Esophagus muscularis mucosa (tissue), 3 donors: ENCODE measurements around the gene ZNF556.

Experiments
- CTCF ChIP-seq, 3 experiments: fragments of 200-600 bp in 2 of 3; fragments of 450-650 bp in 1 of 3; sonication (generic) in 2 of 3; IDR thresholded peaks; one replicate each; pipeline ENCODE4 v1.5.1; 2017 to 2019; ENCODE audit warnings: antibody characterized with exemption in 3 of 3, mild to moderate bottlenecking in 2 of 3, moderate library complexity in 1 of 3
- POLR2A ChIP-seq: fragments of 450-650 bp; IDR thresholded peaks from one replicate; pipeline ENCODE4 v1.6.1; 2017; ENCODE audit warnings: antibody characterized with exemption, moderate library complexity, mild to moderate bottlenecking, low read depth

DNA sequence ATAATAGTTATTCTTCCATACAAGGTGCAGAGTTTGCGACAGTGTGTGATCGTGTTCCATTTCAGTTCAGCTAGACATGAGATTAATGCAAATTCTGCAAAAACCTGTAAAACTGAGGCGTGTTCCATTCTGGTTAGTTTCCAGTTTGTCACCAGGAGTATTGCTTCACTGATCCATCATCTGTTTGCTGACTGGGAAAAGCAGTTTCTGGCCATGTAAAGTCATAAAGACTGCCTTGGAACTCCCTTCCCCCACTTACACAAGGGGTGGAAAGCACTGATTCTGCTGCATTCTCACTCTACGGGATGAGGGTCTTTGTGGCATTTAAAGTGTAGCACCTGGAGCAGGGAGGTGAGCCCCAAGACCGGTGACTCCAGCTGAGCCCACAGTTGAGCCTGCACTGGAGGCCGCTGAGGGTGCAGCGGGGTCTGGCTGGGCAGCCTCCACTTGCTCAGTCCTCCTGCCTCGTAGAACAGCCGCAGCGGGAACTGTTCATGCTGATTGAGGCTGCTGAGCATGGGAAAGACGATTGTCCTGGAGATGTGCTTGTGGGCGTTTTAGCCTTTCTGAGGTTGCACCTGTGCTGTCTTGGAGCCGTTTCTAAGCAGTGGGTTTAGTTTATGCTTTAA, 35.6 kb downstream of the ZNF556 start:
- no peak for TF ChIP-seq POLR2A
- no peak for TF ChIP-seq CTCF (IDR thresholded peaks at IDR 0.05)
